ENCODE measurements around the gene NOL3. TPM values are rescaled to one million over a fixed set of nuclear protein-coding genes. Genes with fewer than 3 reads are reported as not detected.

Gene NOL3
- total and polyA plus RNA-seq, 2 of the 4 experiments (the other 2 are of a cell fraction): 6.1 to 17.2 TPM

DNA sequence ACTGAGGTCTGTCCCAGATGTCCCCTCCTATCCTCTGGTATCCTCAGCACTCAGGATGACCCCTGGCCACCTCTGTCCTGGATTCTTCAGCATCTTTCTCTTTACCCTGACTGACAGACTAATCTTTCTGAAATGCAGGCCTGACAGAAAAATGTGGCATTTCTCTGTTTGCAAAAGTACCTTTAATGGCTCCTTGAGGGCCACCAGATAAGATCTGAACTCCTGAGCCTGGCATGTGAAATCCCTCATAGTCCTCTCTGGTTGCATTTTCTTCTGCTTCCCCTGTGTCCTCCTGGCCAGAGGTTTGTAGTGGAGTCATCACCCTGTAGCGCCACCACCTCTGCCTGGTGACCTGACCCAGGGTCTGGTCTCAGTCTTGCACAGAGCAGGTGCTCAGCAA lies 26.5 kb downstream of the NOL3 start:
- no CpG with 5 or more reads among the region's 1 CpG for WGBS, 2 experiments (ENCODE audit: extremely low coverage in 2 of 2, insufficient read length in 1 of 2)
- Histone ChIP-seq H4K5ac (ENCODE audit: low read depth, low read length) (no peak overlapping the region), H2BK5ac (ENCODE audit: low read depth, low read length, poor library complexity, severe bottlenecking) (no peak overlapping the region), H2AK5ac (ENCODE audit: low read depth, low read length) (no peak overlapping the region), H3K4me1 (ENCODE audit: control insufficient read depth, insufficient read depth, low read length) (peaks cover 8% of the 10 kb centered on the region), H3K27me3 (ENCODE audit: control insufficient read depth, insufficient read depth, low read length) (no peaks in the 10 kb centered on the region), H3K23ac (ENCODE audit: low read depth, low read length) (no peak overlapping the region), H3K27ac (ENCODE audit: insufficient read depth, low read length) (no peak overlapping the region), H3K79me1 (ENCODE audit: low read depth in 1 of 2, low read length in 2 of 2) (peaks cover 25 to 48% of the 10 kb centered on the region in 2 experiments), H2BK20ac (ENCODE audit: low read depth, low read length) (no peak overlapping the region), H3K4ac (ENCODE audit: low read depth, low read length) (no peak overlapping the region), H3K9me1 (ENCODE audit: insufficient read depth, low read length) (peaks cover 9% of the 10 kb centered on the region), H4K20me1 (ENCODE audit: insufficient read depth, low read length) (peaks cover 34% of the 10 kb centered on the region), H2BK120ac (ENCODE audit: low read depth, low read length) (no peak overlapping the region), H2BK15ac (ENCODE audit: low read depth, low read length) (no peak overlapping the region), H2AFZ (replicated peaks; ENCODE audit: low read length, poor library complexity) (peak overlapping the region; percentile 43), H3K4me2 (ENCODE audit: low read depth, low read length) (no peak overlapping the region), H3K4me3 (ENCODE audit: insufficient read depth, low read depth, low read length) (no peak overlapping the region), H3K9ac (ENCODE audit: low read depth, low read length) (no peak overlapping the region), H3K18ac (ENCODE audit: low read depth, low read length) (no peak overlapping the region), H4K91ac (ENCODE audit: insufficient read depth, low read depth, low read length) (no peak overlapping the region), H2AK9ac (replicated peaks; ENCODE audit: low read depth, low read length, poor library complexity) (peak overlapping the region; percentile 50), H3K9me3 (ENCODE audit: control insufficient read depth, insufficient read depth, low read length) (no peaks in the 10 kb centered on the region), H3K56ac (ENCODE audit: extremely low read depth, insufficient read depth, low read length) (no peak overlapping the region), H4K8ac (ENCODE audit: low read depth in 2 of 2, low read length in 2 of 2) (no peak overlapping the region), H3K36me3 (ENCODE audit: control insufficient read depth, insufficient read depth, low read length) (peaks cover 62% of the 10 kb centered on the region), H3K14ac (replicated peaks; ENCODE audit: low read depth, low read length) (no peak overlapping the region)
- POLR2A ChIA-PET (ENCODE audit: unreplicated experiment): no interaction called here
- ATAC-seq (ENCODE audit: low read depth) (no peak), DNase-seq (no peak)
- CTCF ChIA-PET: no interaction called here
- BruUV-seq (replicated peaks): no TSS peak
- intact Hi-C loops (cut with micrococcal nuclease): no loop called here
- TF ChIP-seq POLR2A (IDR thresholded peaks at IDR 0.05; ENCODE audit: low read depth, low read length) (no peak), RAD21 (IDR thresholded peaks at IDR 0.05; ENCODE audit: low read length) (no peak), BHLHE40 (IDR thresholded peaks at IDR 0.05; ENCODE audit: low read depth, low read length) (no peak), MAFK (IDR thresholded peaks at IDR 0.05; ENCODE audit: low read depth, low read length) (no peak), FOS (IDR thresholded peaks at IDR 0.05; ENCODE audit: low read depth, low read length) (no peak), MXI1 (IDR thresholded peaks at IDR 0.05; ENCODE audit: borderline replicate concordance, low read depth, low read length) (no peak), RCOR1 (IDR thresholded peaks at IDR 0.05; ENCODE audit: insufficient replicate concordance, low read length) (no peak), CHD1 (IDR thresholded peaks at IDR 0.05; ENCODE audit: low read depth, low read length) (no peak), CEBPB (IDR thresholded peaks at IDR 0.05; ENCODE audit: low read depth, low read length) (no peak), RFX5 (IDR thresholded peaks at IDR 0.05; ENCODE audit: low read depth, low read length) (no peak), NFE2L2 (IDR thresholded peaks at IDR 0.05; ENCODE audit: low read depth, low read length) (no peak), SMC3 (IDR thresholded peaks at IDR 0.05; ENCODE audit: low read depth, low read length) (no peak), MAZ (IDR thresholded peaks at IDR 0.05; ENCODE audit: borderline replicate concordance, low read depth, low read length) (no peak)
- TF ChIP-seq, protein P1, sequence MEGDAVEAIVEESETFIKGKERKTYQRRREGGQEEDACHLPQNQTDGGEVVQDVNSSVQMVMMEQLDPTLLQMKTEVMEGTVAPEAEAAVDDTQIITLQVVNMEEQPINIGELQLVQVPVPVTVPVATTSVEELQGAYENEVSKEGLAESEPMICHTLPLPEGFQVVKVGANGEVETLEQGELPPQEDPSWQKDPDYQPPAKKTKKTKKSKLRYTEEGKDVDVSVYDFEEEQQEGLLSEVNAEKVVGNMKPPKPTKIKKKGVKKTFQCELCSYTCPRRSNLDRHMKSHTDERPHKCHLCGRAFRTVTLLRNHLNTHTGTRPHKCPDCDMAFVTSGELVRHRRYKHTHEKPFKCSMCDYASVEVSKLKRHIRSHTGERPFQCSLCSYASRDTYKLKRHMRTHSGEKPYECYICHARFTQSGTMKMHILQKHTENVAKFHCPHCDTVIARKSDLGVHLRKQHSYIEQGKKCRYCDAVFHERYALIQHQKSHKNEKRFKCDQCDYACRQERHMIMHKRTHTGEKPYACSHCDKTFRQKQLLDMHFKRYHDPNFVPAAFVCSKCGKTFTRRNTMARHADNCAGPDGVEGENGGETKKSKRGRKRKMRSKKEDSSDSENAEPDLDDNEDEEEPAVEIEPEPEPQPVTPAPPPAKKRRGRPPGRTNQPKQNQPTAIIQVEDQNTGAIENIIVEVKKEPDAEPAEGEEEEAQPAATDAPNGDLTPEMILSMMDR (conservative IDR thresholded peaks at IDR 0.05; ENCODE audit: low read depth, low read length): no peak
- TF ChIP-seq, protein P2, sequence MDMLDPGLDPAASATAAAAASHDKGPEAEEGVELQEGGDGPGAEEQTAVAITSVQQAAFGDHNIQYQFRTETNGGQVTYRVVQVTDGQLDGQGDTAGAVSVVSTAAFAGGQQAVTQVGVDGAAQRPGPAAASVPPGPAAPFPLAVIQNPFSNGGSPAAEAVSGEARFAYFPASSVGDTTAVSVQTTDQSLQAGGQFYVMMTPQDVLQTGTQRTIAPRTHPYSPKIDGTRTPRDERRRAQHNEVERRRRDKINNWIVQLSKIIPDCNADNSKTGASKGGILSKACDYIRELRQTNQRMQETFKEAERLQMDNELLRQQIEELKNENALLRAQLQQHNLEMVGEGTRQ (IDR thresholded peaks at IDR 0.05; ENCODE audit: low read depth, low read length): no peak
- TF ChIP-seq, protein P3, sequence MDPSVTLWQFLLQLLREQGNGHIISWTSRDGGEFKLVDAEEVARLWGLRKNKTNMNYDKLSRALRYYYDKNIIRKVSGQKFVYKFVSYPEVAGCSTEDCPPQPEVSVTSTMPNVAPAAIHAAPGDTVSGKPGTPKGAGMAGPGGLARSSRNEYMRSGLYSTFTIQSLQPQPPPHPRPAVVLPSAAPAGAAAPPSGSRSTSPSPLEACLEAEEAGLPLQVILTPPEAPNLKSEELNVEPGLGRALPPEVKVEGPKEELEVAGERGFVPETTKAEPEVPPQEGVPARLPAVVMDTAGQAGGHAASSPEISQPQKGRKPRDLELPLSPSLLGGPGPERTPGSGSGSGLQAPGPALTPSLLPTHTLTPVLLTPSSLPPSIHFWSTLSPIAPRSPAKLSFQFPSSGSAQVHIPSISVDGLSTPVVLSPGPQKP (IDR thresholded peaks at IDR 0.05; ENCODE audit: borderline replicate concordance, low read depth, low read length): no peak
- in situ Hi-C loops (cut with MboI; ENCODE audit: low sequenced_read_pairs): no loop called here
- dilution Hi-C loops (cut with HindIII; ENCODE audit: low sequenced_read_pairs, unreplicated experiment): no loop called here
